ENCODE measurements around the gene UBXN1. TPM values are rescaled to one million over a fixed set of nuclear protein-coding genes. Genes with fewer than 3 reads are reported as not detected.

Gene UBXN1, protein sequence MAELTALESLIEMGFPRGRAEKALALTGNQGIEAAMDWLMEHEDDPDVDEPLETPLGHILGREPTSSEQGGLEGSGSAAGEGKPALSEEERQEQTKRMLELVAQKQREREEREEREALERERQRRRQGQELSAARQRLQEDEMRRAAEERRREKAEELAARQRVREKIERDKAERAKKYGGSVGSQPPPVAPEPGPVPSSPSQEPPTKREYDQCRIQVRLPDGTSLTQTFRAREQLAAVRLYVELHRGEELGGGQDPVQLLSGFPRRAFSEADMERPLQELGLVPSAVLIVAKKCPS
- total RNA-seq, result 110 and 132 TPM in 2 replicates

DNA sequence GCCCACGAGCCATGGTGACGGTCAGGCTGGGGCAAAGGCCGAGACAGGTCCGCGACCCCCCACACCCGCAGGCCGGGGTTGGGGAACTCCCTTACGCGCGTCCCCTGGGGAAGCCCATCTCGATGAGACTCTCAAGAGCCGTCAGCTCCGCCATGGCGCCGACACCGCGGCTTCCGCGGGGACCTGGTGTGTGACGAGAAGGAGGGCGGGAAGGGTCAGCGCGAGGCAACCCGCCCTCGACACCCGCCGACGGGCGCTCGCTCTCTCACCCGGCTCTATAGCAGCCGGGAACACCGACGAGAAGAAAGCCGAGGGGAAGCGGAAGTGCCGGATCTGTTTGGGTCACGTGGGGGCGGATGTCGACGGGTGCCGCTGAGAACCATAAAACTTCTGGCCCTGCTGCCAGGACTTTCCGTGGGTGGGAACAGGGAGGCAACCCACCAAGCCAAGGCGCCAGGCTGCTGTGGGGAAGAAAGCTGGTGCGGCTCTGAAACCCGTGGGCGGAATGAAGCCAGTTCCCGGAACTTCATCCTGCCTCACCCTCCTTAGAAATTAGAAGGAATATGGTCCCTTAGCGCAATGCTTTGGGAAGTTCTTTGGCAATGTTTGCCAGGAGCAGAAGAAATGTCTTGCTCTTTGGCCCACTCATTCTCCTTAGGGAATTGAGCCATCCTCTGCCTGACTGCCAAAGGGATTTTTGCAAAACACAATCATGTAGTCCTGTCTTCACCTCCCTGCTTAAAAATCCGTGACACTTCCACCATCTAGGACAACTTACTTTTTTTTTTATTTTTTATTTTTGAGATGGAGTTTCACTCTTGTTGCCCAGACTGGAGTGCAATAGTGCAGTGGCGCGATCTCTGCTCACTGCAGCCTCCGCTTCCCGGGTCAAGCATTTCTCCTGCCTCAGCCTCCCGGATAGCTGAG lies at the start of gene UBXN1:
Gene UBXN1, minus strand, starts transcription at position 304 of the 927 bp plus-strand sequence. Its CDS starts 150 bp downstream, at position 154.

DNA sequence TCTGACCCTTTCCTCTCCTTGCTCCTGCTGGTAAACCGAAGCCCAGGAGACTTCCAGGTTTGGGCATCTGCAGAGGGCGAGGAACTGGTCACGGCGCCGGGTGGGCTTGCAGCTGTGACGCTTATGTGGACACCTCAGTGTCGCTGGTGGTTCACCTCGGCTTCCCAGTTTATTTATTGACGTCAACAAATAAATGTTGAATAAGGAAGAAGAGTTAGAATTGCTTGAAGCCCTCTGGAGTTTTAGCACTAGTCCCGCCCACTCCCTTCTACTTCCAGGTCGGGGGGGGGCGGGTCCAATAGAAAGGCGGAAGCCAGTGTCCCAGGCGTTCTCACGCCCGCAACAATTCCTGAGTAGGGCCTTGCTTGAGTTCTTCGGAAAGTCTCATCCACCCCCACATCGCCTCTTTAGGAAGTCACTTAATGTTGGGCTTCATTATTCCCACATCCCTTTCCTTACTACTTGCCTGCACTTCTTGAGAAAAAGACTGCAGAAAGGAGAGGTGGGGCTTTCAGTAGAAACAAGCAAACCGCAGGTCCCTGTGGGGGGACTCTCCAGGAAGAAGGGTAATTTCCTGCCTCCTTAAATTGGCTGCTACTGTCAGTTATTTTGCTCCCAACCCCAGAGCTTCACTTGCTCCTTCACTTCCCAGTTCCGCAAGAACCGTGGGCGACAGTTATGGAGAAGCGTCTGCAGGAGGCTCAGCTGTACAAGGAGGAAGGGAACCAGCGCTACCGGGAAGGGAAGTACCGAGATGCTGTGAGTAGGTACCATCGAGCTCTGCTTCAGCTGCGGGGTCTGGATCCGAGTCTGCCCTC lies 49.5 kb upstream of the UBXN1 start, which contains the start of gene TTC9C:
Gene TTC9C, plus strand, starts transcription at position 316 of the 818 bp plus-strand sequence. Its CDS starts 363 bp downstream, at position 679.

DNA sequence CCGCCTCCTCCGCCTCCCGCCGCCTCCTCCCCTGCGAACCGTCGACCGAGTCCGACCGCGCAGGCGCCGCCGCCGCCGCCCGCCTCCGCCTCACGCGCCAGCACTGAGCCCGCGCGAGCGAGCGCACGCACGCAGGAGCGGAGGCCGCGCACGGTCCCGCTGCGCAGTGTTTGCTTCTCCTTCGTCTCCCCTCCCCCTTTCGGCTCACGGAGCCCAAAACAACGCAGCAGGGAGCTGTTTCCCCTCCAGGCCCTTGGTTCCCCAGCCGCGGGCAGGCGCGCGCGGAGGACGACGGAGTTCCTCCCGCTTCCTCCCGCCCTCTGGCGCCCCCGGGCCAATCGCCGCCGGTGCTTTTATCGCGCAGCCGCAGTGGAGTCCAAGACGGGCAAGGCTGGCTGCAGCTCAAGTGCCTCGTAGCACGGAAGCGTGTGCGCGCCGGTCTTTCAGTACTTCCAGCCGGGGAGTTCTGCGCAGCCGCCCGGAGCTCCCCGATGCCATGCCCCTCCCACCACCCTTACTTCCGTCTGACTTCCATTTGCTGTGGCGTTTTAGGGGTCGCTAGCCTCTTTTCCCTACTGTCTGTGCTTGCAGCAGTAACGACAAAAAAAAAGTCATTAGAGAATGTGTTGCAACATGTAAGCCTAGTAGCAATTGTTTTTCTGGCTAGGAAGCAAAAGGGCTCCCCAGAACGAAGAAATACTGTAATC lies 48.4 kb upstream of the UBXN1 start, which contains the start of gene HNRNPUL2:
Gene HNRNPUL2, minus strand, starts transcription at position 293 of the 707 bp plus-strand sequence. CDS start 301 bp downstream, outside the sequence.

DNA sequence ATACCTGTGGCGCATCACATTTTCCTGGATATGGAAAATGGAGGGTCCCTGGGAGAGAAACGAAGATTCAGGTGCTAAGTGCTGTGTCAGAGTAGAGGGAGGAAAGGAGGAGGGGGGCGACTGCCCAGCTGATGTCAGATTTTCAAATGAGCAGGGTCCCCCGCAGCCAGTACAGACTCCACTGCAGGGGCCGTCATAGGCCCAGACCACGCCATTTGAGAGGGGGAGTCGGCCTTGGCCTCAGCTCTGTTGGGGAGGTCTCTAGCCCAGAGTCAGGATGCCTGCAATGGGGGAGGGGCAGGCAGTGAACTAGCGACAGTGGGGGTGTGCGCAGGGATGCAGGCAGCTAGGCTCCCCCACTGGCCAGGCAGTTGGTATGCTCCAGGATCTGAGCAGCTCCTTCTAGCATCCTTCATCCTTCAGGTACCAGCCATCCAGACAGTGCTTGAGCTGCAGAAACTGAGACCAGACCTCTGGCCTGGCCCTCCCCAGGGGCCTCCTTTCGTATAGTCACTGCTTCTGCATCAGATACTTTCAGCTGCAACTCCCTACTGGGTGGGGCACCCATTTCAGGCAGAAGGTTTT lies 28.5 kb upstream of the UBXN1 start, which contains the start of the genes BSCL2 and GNG3:
Gene BSCL2, minus strand, starts transcription at position 148 of the 585 bp plus-strand sequence. CDS start 229 bp downstream, outside the sequence.
Gene GNG3, plus strand, starts transcription at position 400 of the 585 bp plus-strand sequence. CDS start 620 bp downstream, outside the sequence.

DNA sequence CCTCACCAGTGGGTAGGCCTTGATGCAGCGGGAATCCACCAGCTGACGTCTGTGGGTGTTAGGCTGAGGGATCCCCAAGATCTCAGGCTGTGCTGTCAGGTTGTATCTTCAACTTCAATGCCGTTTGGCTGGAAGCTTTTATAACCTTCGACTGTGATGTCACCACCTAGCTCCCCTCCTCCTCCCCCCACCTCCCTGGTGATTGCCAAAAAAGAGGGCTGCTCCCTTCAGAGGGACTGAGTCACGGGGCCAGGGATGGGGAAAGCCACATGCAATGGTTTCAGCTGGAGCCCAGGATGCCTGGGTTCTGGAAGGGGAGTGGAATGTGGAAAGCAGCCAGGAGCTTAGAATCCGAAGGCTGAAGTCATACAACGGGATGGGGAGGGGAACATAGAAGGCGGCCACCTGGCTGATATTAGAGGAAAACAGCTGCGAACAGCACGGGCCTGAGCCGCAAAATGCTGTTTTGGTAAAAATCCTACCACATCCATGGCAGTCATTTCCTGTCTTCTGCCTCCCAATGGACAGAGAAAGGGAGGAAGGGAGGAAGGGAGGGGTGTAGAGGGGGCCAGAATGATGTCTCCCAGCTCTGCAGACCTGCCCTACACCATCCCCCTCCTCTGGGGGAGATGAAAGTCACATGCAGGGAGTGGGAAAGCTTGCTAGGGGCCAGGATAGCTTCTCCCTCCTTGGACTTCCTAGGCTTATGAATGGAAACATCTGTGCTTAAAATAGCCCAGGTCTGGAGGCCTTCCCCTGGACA lies 10.7 kb upstream of the UBXN1 start, which contains the start of gene LRRN4CL:
Gene LRRN4CL, minus strand, starts transcription at position 110 of the 763 bp plus-strand sequence. CDS start 1,022 bp downstream, outside the sequence.

DNA sequence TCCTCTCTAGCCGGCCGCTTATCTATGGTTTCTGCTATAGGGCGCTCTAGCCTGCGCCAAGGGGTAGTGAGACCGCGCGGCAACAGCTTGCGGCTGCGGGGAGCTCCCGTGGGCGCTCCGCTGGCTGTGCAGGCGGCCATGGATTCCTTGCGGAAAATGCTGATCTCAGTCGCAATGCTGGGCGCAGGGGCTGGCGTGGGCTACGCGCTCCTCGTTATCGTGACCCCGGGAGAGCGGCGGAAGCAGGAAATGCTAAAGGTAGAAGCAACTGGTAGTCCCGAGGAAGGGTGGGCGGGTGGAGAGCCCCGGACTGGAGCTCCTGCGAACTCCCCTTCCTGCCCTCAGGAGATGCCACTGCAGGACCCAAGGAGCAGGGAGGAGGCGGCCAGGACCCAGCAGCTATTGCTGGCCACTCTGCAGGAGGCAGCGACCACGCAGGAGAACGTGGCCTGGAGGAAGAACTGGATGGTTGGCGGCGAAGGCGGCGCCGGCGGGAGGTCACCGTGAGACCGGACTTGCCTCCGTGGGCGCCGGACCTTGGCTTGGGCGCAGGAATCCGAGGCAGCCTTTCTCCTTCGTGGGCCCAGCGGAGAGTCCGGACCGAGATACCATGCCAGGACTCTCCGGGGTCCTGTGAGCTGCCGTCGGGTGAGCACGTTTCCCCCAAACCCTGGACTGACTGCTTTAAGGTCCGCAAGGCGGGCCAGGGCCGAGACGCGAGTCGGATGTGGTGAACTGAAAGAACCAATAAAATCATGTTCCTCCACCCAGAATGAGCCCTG lies 7.1 kb downstream of the UBXN1 start, which contains the start of the genes LBHD1 and UQCC3:
Gene LBHD1, minus strand, starts transcription at position 660 of the 782 bp plus-strand sequence. CDS start 2,236 bp downstream, outside the sequence.
Gene UQCC3, plus strand, starts transcription at position 66 of the 782 bp plus-strand sequence. Its CDS starts 73 bp downstream, at position 139.

DNA sequence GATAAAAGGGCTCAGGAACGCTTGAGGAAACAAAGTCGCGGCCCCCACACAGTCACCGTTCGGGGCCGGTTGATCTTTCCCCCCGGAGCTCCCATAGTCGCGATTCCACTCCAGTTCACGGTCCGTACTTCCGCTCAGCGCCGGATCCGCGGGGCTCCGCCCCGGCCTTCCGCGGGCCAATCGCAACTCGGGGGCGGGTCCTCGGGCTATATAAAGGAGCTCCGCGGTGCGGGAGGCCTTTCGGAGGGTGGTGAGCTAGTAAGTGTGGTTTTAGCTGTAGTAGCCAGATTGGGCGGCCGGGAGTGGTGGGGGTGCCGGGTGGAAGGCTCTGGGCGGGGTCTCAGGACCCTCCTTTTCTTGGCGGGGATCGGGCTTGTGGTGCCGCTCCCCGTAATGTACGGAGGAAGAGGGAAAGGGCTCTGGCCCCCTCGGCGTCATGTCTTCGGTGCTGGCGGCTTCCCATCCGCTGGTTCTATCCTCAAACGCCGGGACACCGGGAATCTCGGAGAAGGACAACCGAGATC lies 13.7 kb downstream of the UBXN1 start, which contains the start of the genes C11orf98 and CSKMT:
Gene C11orf98, minus strand, starts transcription at position 136 of the 524 bp plus-strand sequence. Its CDS starts 41 bp downstream, at position 95.
Gene CSKMT, plus strand, starts transcription at position 238 of the 524 bp plus-strand sequence. CDS start 568 bp downstream, outside the sequence.

DNA sequence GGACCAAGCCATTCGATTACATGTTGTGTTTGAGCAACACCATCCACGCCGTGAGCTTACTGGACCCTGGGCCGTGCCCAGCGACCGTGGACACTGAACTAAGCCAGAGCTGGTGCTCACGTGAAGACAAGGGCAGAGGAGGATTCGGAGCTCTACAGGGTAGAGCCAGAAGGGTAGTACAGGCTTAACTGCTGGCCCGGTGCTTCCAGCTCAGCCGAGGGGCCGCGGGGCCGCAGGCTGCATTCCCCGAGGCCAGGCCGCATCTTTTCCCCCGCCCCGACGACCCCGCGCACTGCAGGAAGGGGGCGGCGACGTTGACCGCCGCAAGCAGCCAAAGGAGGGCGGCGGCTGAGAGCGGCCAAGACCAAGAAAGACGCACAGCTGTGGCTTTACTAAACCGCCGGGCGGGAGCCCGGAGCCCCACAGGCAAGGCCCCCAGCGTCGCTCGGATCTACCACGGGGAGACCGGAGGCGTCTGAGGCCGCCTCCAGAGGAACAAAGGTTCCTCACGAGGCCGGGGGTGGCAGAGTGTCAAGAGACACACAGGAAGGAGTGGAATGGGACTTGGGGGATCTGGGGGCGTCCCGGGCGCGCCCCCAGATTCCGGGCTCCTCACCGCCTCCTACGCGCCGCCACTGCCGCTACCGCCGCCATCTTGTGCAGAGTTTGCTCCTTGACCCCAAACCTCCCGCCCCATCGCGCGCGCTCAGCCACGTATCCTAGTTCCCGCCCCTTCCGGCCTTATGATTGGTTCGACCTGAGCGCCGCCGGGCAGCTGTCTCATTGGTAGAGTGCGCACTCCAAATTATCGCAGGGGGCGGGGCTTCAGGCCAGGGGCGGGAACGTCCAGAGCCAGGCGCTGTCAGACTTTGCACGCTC lies 32.7 kb downstream of the UBXN1 start, which contains the start of gene GANAB:
Gene GANAB, minus strand, starts transcription at position 668 of the 879 bp plus-strand sequence. Its CDS starts 14 bp downstream, at position 654.

Other genes with a start within 250 kb of the UBXN1 start
- 391 and 413 TPM in 2 replicates for gene AHNAK, start 132.3 kb downstream of the UBXN1 start, total RNA-seq
- 1,562 and 1,604 TPM in 2 replicates for gene EEF1G, start 105.2 kb downstream of the UBXN1 start, total RNA-seq
- 12.6 and 15.8 TPM in 2 replicates for gene TUT1, start 87.5 kb downstream of the UBXN1 start, total RNA-seq
- gene MTA2, start 77.2 kb downstream of the UBXN1 start, total RNA-seq, result 155 and 164 TPM in 2 replicates
- 28.5 and 30.8 TPM in 2 replicates for gene EML3, start 66.3 kb downstream of the UBXN1 start, total RNA-seq
- 1.3 and 7.3 TPM in 2 replicates for gene ROM1, start 65.8 kb downstream of the UBXN1 start, total RNA-seq
- gene B3GAT3, start 57.1 kb downstream of the UBXN1 start, total RNA-seq, result 26.6 and 34.2 TPM in 2 replicates
- 220 and 258 TPM in 2 replicates for gene GANAB, start 32.5 kb downstream of the UBXN1 start, total RNA-seq
- 28.9 and 31.1 TPM in 2 replicates for gene INTS5, start 25.8 kb downstream of the UBXN1 start, total RNA-seq
- 72.4 TPM in 2 replicates for gene C11orf98, start 13.9 kb downstream of the UBXN1 start, total RNA-seq
- gene CSKMT, start 13.8 kb downstream of the UBXN1 start, total RNA-seq, result 3.5 and 3.8 TPM in 2 replicates
- 11.8 and 15.9 TPM in 2 replicates for gene UQCC3, start 7.4 kb downstream of the UBXN1 start, total RNA-seq
- 2.2 and 2.8 TPM in 2 replicates for gene LBHD1, start 6.8 kb downstream of the UBXN1 start, total RNA-seq
- gene LRRN4CL, start 10.5 kb upstream of the UBXN1 start, total RNA-seq, result 0.05 TPM in 1 of 2 replicates, not detected in the other
- gene BSCL2, start 28.4 kb upstream of the UBXN1 start, total RNA-seq, result 28.1 and 37.9 TPM in 2 replicates
- not detected in 2 replicates for gene GNG3, start 28.6 kb upstream of the UBXN1 start, total RNA-seq
- gene HNRNPUL2, start 48.4 kb upstream of the UBXN1 start, total RNA-seq, result 8.7 and 10.3 TPM in 2 replicates
- gene TTC9C, start 49.4 kb upstream of the UBXN1 start, total RNA-seq, result 28.2 and 32.2 TPM in 2 replicates
- 8.0 and 14.2 TPM in 2 replicates for gene ZBTB3, start 75.1 kb upstream of the UBXN1 start, total RNA-seq
- 78.9 and 90.7 TPM in 2 replicates for gene POLR2G, start 82.5 kb upstream of the UBXN1 start, total RNA-seq
- gene TAF6L, start 92.3 kb upstream of the UBXN1 start, total RNA-seq, result 23.3 and 24.0 TPM in 2 replicates
- gene TMEM179B, start 108.3 kb upstream of the UBXN1 start, total RNA-seq, result 63.6 and 66.8 TPM in 2 replicates
- gene TMEM223, start 112.9 kb upstream of the UBXN1 start, total RNA-seq, result 25.3 and 27.1 TPM in 2 replicates
- 36.0 and 45.9 TPM in 2 replicates for gene NXF1, start 126.4 kb upstream of the UBXN1 start, total RNA-seq
- 26.4 and 28.9 TPM in 2 replicates for gene STX5, start 153.0 kb upstream of the UBXN1 start, total RNA-seq
- gene TEX54, start 153.8 kb upstream of the UBXN1 start, total RNA-seq, result not detected in 2 replicates
- 58.9 and 62.4 TPM in 2 replicates for gene WDR74, start 160.5 kb upstream of the UBXN1 start, total RNA-seq
- gene SLC3A2, start 201.8 kb upstream of the UBXN1 start, total RNA-seq, result 156 and 171 TPM in 2 replicates
- gene CHRM1, start 242.3 kb upstream of the UBXN1 start, total RNA-seq, result 0.07 TPM in 1 of 2 replicates, not detected in the other

All from mammary microvascular endothelial cell (primary cell).